Neural cell (in vitro differentiated cells): ENCODE measurements around the gene CDIP1. TPM values are rescaled to one million over a fixed set of nuclear protein-coding genes. Genes with fewer than 3 reads are reported as not detected.

Experiments
- H2AFZ ChIP-seq: fragments of 200-600, 300-800 bp; sonication (generic), shearing (Covaris generic); 2 replicates; pipeline ENCODE4 v1.6.0; 2014; ENCODE audit warnings: low read depth, mild to moderate bottlenecking, antibody characterized with exemption, low read length, moderate library complexity
- H3F3A ChIP-seq: fragments of 200-600 bp; shearing (Covaris generic); 2 replicates; pipeline ENCODE4 v1.6.1; 2016; ENCODE audit warnings: mild to moderate bottlenecking, moderate library complexity, mixed read lengths, antibody characterized with exemption, low read length; ENCODE audit not compliant: insufficient read depth, poor library complexity, severe bottlenecking
- H3K27ac ChIP-seq: fragments of 200-600, 300-800 bp; sonication (generic), shearing (Covaris generic); 2 replicates; pipeline ENCODE4 v1.5.1; 2014; ENCODE audit warnings: mild to moderate bottlenecking, low read length, moderate library complexity
- H3K27me3 ChIP-seq: fragments of 300-800, 200-600 bp; sonication (generic), shearing (Covaris generic); 2 replicates; pipeline ENCODE4 v1.6.0; 2014; ENCODE audit warnings: mild to moderate bottlenecking, low read depth, low read length, moderate library complexity; ENCODE audit not compliant: insufficient read depth
- H3K36me3 ChIP-seq: fragments of 300-800, 200-600 bp; sonication (generic), shearing (Covaris generic); 2 replicates; pipeline ENCODE4 v1.5.1; 2014; ENCODE audit warnings: mild to moderate bottlenecking, antibody characterized with exemption, low read length, moderate library complexity; ENCODE audit not compliant: insufficient read depth
- H3K4me2 ChIP-seq: fragments of 300-800, 200-600 bp; sonication (generic), shearing (Covaris generic); 2 replicates; pipeline ENCODE4 v1.6.0; 2014; ENCODE audit warnings: mild to moderate bottlenecking, low read length
- H3K4me3 ChIP-seq: fragments of 300-800, 200-600 bp; sonication (generic), shearing (Covaris generic); 2 replicates; pipeline ENCODE4 v1.5.1; 2014; ENCODE audit warnings: mild to moderate bottlenecking, low read length, moderate library complexity
- H3K79me2 ChIP-seq: fragments of 200-600 bp; shearing (Covaris generic); replicated peaks from 2 replicates; pipeline ENCODE4 v1.6.0; 2014; ENCODE audit warnings: mild to moderate bottlenecking, low read length, moderate library complexity; ENCODE audit not compliant: insufficient read depth
- H3K9ac ChIP-seq: fragments of 300-800, 200-600 bp; sonication (generic), shearing (Covaris generic); 2 replicates; pipeline ENCODE4 v1.6.1; 2016; ENCODE audit warnings: mild to moderate bottlenecking, low read length, mixed read lengths
- H3K9me2 ChIP-seq: fragments of 200-600 bp; shearing (Covaris generic); 2 replicates; pipeline ENCODE4 v1.6.1; 2016; ENCODE audit warnings: mild to moderate bottlenecking, low read length, mixed read lengths; ENCODE audit not compliant: insufficient read depth
- H3K9me3 ChIP-seq: fragments of 200-600, 300-800 bp; sonication (generic), shearing (Covaris generic); 2 replicates; pipeline ENCODE4 v1.6.1; 2016; ENCODE audit warnings: mild to moderate bottlenecking, mixed run types, low read length, moderate library complexity, mixed read lengths
- H4K20me1 ChIP-seq: fragments of 200-600 bp; shearing (Covaris generic); 2 replicates; pipeline ENCODE4 v1.6.1; 2016; ENCODE audit warnings: mild to moderate bottlenecking, mixed run types; ENCODE audit not compliant: insufficient read depth
- EP300 ChIP-seq: fragments of 450-650 bp; conservative IDR thresholded peaks from 2 replicates; pipeline ENCODE4 v1.6.1; 2014; ENCODE audit warnings: antibody characterized with exemption, mild to moderate bottlenecking, moderate library complexity; ENCODE audit not compliant: poor library complexity, severe bottlenecking
- EZH2 ChIP-seq: fragments of 200-600, 300-800 bp; shearing (Covaris generic), sonication (generic); IDR thresholded peaks from 2 replicates; pipeline ENCODE4 v1.6.1; 2014; ENCODE audit warnings: antibody characterized with exemption, low read length, borderline replicate concordance, mild to moderate bottlenecking; ENCODE audit not compliant: insufficient read depth, poor library complexity, severe bottlenecking
- MXI1 ChIP-seq: fragments of 450-650 bp; conservative IDR thresholded peaks from 2 replicates; pipeline ENCODE4 v1.6.1; 2014; ENCODE audit warnings: antibody characterized with exemption, mild to moderate bottlenecking; ENCODE audit not compliant: poor library complexity, severe bottlenecking
- POLR2AphosphoS5 ChIP-seq: IDR thresholded peaks from 2 replicates; pipeline ENCODE4 v1.6.1; 2012
- RAD21 ChIP-seq: fragments of 450-650 bp; conservative IDR thresholded peaks from 2 replicates; pipeline ENCODE4 v1.6.1; 2014; ENCODE audit warnings: antibody characterized with exemption, mild to moderate bottlenecking, moderate library complexity
- SMC3 ChIP-seq: fragments of 450-650 bp; conservative IDR thresholded peaks from 2 replicates; pipeline ENCODE4 v1.6.1; 2014; ENCODE audit warnings: antibody characterized with exemption, mild to moderate bottlenecking, moderate library complexity; ENCODE audit not compliant: poor library complexity
- TAF1 ChIP-seq: IDR thresholded peaks from 2 replicates; pipeline ENCODE4 v1.6.1; 2012; ENCODE audit warnings: low read depth
- polyA plus RNA-seq: library from polyadenylated mRNA; depleted of rRNA; stranded (reverse); fragments of >200 nt; gene quantifications from 2 replicates; pipeline ENCODE4 v1.2.3, GENCODE V29; 2014
- TF ChIP-seq, protein P1 (sequence below): fragments of 450-650 bp; IDR thresholded peaks from 2 replicates; pipeline ENCODE4 v1.5.1; 2014; ENCODE audit warnings: antibody characterized with exemption, mild to moderate bottlenecking, moderate library complexity; ENCODE audit not compliant: poor library complexity, severe bottlenecking
- TF ChIP-seq, protein P2 (sequence below): IDR thresholded peaks from 2 replicates; pipeline ENCODE4 v1.6.1; 2012; ENCODE audit warnings: borderline replicate concordance

CDIP1 gene
- polyA plus RNA-seq, 1 donor from 2014 or later: 16.4 TPM

GRCh38 chr16:4522051-4522581 lies 16.5 kb downstream of the CDIP1 start:
- no peaks in the 10 kb centered on the region for H4K20me1 ChIP-seq
- no peaks in the 10 kb centered on the region for H3K9me2 ChIP-seq
- H2AFZ ChIP-seq: no peak overlapping the region
- H3K27ac ChIP-seq: no peak overlapping the region
- H3K27me3 ChIP-seq: no peaks in the 10 kb centered on the region
- H3K36me3 ChIP-seq: no peaks in the 10 kb centered on the region
- H3F3A ChIP-seq: no peaks in the 10 kb centered on the region
- no peaks in the 10 kb centered on the region for H3K9me3 ChIP-seq
- H3K4me3 ChIP-seq: no peak overlapping the region
- no peak overlapping the region for H3K9ac ChIP-seq
- TF ChIP-seq, protein P1, sequence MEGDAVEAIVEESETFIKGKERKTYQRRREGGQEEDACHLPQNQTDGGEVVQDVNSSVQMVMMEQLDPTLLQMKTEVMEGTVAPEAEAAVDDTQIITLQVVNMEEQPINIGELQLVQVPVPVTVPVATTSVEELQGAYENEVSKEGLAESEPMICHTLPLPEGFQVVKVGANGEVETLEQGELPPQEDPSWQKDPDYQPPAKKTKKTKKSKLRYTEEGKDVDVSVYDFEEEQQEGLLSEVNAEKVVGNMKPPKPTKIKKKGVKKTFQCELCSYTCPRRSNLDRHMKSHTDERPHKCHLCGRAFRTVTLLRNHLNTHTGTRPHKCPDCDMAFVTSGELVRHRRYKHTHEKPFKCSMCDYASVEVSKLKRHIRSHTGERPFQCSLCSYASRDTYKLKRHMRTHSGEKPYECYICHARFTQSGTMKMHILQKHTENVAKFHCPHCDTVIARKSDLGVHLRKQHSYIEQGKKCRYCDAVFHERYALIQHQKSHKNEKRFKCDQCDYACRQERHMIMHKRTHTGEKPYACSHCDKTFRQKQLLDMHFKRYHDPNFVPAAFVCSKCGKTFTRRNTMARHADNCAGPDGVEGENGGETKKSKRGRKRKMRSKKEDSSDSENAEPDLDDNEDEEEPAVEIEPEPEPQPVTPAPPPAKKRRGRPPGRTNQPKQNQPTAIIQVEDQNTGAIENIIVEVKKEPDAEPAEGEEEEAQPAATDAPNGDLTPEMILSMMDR: no peak
- TF ChIP-seq, protein P2, sequence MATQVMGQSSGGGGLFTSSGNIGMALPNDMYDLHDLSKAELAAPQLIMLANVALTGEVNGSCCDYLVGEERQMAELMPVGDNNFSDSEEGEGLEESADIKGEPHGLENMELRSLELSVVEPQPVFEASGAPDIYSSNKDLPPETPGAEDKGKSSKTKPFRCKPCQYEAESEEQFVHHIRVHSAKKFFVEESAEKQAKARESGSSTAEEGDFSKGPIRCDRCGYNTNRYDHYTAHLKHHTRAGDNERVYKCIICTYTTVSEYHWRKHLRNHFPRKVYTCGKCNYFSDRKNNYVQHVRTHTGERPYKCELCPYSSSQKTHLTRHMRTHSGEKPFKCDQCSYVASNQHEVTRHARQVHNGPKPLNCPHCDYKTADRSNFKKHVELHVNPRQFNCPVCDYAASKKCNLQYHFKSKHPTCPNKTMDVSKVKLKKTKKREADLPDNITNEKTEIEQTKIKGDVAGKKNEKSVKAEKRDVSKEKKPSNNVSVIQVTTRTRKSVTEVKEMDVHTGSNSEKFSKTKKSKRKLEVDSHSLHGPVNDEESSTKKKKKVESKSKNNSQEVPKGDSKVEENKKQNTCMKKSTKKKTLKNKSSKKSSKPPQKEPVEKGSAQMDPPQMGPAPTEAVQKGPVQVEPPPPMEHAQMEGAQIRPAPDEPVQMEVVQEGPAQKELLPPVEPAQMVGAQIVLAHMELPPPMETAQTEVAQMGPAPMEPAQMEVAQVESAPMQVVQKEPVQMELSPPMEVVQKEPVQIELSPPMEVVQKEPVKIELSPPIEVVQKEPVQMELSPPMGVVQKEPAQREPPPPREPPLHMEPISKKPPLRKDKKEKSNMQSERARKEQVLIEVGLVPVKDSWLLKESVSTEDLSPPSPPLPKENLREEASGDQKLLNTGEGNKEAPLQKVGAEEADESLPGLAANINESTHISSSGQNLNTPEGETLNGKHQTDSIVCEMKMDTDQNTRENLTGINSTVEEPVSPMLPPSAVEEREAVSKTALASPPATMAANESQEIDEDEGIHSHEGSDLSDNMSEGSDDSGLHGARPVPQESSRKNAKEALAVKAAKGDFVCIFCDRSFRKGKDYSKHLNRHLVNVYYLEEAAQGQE: no peak
- no peak for TF ChIP-seq EZH2
- TF ChIP-seq TAF1: no peak
- TF ChIP-seq MXI1: no peak
- TF ChIP-seq SMC3: no peak
- TF ChIP-seq EP300: no peak
- TF ChIP-seq RAD21: no peak
- TF ChIP-seq POLR2AphosphoS5: no peak
- H3K79me2 ChIP-seq: no peaks in the 10 kb centered on the region
- H3K4me2 ChIP-seq: no peak overlapping the region

GRCh38 chr16:4520913-4521312 lies 17.7 kb downstream of the CDIP1 start:
- no peaks in the 10 kb centered on the region for H3K27me3 ChIP-seq
- H3K9me2 ChIP-seq: no peaks in the 10 kb centered on the region
- H3K4me3 ChIP-seq: no peak overlapping the region
- H2AFZ ChIP-seq: no peak overlapping the region
- no peak overlapping the region for H3K27ac ChIP-seq
- H3K4me2 ChIP-seq: no peak overlapping the region
- no peaks in the 10 kb centered on the region for H4K20me1 ChIP-seq
- no peaks in the 10 kb centered on the region for H3K36me3 ChIP-seq
- TF ChIP-seq, protein P1: no peak
- TF ChIP-seq EP300: no peak
- TF ChIP-seq POLR2AphosphoS5: no peak
- TF ChIP-seq TAF1: no peak
- TF ChIP-seq, protein P2: no peak
- no peak for TF ChIP-seq RAD21
- no peak for TF ChIP-seq EZH2
- no peak for TF ChIP-seq SMC3
- no peak for TF ChIP-seq MXI1
- H3K9ac ChIP-seq: no peak overlapping the region
- H3F3A ChIP-seq: no peaks in the 10 kb centered on the region
- H3K9me3 ChIP-seq: no peaks in the 10 kb centered on the region
- H3K79me2 ChIP-seq: no peaks in the 10 kb centered on the region
